Neural progenitor cell (in vitro differentiated cells): ENCODE data around the gene ERC1. TPM values are rescaled to one million over a fixed set of nuclear protein-coding genes. Genes with fewer than 3 reads are reported as not detected.

Experiments used
- DNase-seq: peaks from one replicate; pipeline ENCODE4 v3.0.0-alpha.2; 2016; ENCODE audit warnings: low spot score
- H2AFZ ChIP-seq: fragments of 200-600 bp; sonication (generic); replicated peaks from 2 replicates; pipeline ENCODE4 v1.6.1; 2016; ENCODE audit warnings: antibody characterized with exemption
- H3F3A ChIP-seq: fragments of 200-600 bp; sonication (generic); 2 replicates; pipeline ENCODE4 v1.6.1; 2016; ENCODE audit warnings: antibody characterized with exemption, low read depth
- H3K27ac ChIP-seq: fragments of 200-600 bp; sonication (generic); 2 replicates; pipeline ENCODE4 v1.5.1; 2016; ENCODE audit warnings: mild to moderate bottlenecking
- H3K27me3 ChIP-seq: fragments of 200-600 bp; sonication (generic); 2 replicates; pipeline ENCODE4 v1.6.1; 2016; ENCODE audit warnings: mild to moderate bottlenecking, moderate library complexity
- H3K36me3 ChIP-seq: fragments of 200-600 bp; sonication (generic); 2 replicates; pipeline ENCODE4 v1.5.1; 2016
- H3K4me1 ChIP-seq: fragments of 200-600 bp; sonication (generic); 2 replicates; pipeline ENCODE4 v1.6.1; 2016; ENCODE audit warnings: mixed run types
- H3K4me2 ChIP-seq: fragments of 200-600 bp; sonication (generic); 2 replicates; pipeline ENCODE4 v1.6.1; 2016
- H3K4me3 ChIP-seq: fragments of 200-600 bp; sonication (generic); 2 replicates; pipeline ENCODE4 v1.5.1; 2016
- H3K79me2 ChIP-seq: fragments of 200-600 bp; sonication (generic); 2 replicates; pipeline ENCODE4 v1.6.1; 2016; ENCODE audit warnings: low read depth
- H3K9ac ChIP-seq: fragments of 200-600 bp; sonication (generic); 2 replicates; pipeline ENCODE4 v1.6.1; 2016
- H3K9me3 ChIP-seq: fragments of 200-600 bp; sonication (generic); 2 replicates; pipeline ENCODE4 v1.5.1; 2016; ENCODE audit warnings: low read depth
- H4K20me1 ChIP-seq: fragments of 200-600 bp; sonication (generic); 2 replicates; pipeline ENCODE4 v1.6.1; 2016; ENCODE audit warnings: low read depth
- H3K27ac Mint-ChIP-seq: 3 replicates; pipeline ENCODE4 v1.8.0; 2021; ENCODE audit warnings: mixed read lengths
- H3K27me3 Mint-ChIP-seq: 2 replicates; pipeline ENCODE4 v1.8.0; 2022; ENCODE audit warnings: low read depth, mild to moderate bottlenecking, inconsistent platforms, moderate library complexity, mixed read lengths; ENCODE audit not compliant: insufficient read depth
- H3K36me3 Mint-ChIP-seq: 3 replicates; pipeline ENCODE4 v1.8.0; 2021; ENCODE audit warnings: mixed read lengths
- H3K4me1 Mint-ChIP-seq: 3 replicates; pipeline ENCODE4 v1.8.0; 2021; ENCODE audit warnings: mixed read lengths
- H3K4me3 Mint-ChIP-seq: 3 replicates; pipeline ENCODE4 v1.8.0; 2021; ENCODE audit warnings: mild to moderate bottlenecking, moderate library complexity, mixed read lengths
- H3K9me3 Mint-ChIP-seq: 3 replicates; pipeline ENCODE4 v1.8.0; 2020; ENCODE audit warnings: mixed read lengths
- CTCF ChIP-seq: fragments of 200-600 bp; sonication (generic); IDR thresholded peaks from 2 replicates; pipeline ENCODE4 v1.5.1; 2017; ENCODE audit warnings: antibody characterized with exemption, mild to moderate bottlenecking
- EZH2 ChIP-seq: fragments of 200-600 bp; sonication (generic); IDR thresholded peaks from 2 replicates; pipeline ENCODE4 v1.6.1; 2017; ENCODE audit warnings: antibody characterized with exemption, mild to moderate bottlenecking, moderate library complexity
- EZH2phosphoT487 ChIP-seq: fragments of 200-600 bp; sonication (generic); IDR thresholded peaks from 2 replicates; pipeline ENCODE4 v1.6.1; 2017; ENCODE audit warnings: antibody characterized with exemption
- total RNA-seq: library from RNA; depleted of rRNA; stranded (reverse); fragments of >200 nt; gene quantifications from 2 replicates; pipeline ENCODE4 v1.2.3, GENCODE V29; 2015; ENCODE audit warnings: low replicate concordance

ERC1 gene
- total RNA-seq, 1 donor from 2014 or later = 27.5 TPM

- H3K36me3 ChIP-seq = no peaks in the 10 kb centered on the region
- peaks cover 35% of the 10 kb centered on the region for H3K4me1 ChIP-seq
- no peak overlapping the region for H3K27ac Mint-ChIP-seq
- no peak overlapping the region for H3K4me3 ChIP-seq
- no peaks in the 10 kb centered on the region for H3K79me2 ChIP-seq
- no peaks in the 10 kb centered on the region for H3K9me3 ChIP-seq
- no peak overlapping the region for H3K4me2 ChIP-seq
- H3K4me3 Mint-ChIP-seq = no peak overlapping the region
- peaks cover 28% of the 10 kb centered on the region for H3K36me3 Mint-ChIP-seq
- peaks cover 3% of the 10 kb centered on the region for H3K27me3 Mint-ChIP-seq
- no peak for DNase-seq
- H3K9ac ChIP-seq = no peak overlapping the region
- H3K4me1 Mint-ChIP-seq = peaks cover 38% of the 10 kb centered on the region
- no peak overlapping the region for H2AFZ ChIP-seq
- no peaks in the 10 kb centered on the region for H3K27me3 ChIP-seq
- no peak for TF ChIP-seq CTCF
- TF ChIP-seq EZH2phosphoT487 = no peak
- no peak for TF ChIP-seq EZH2
- peaks cover 3% of the 10 kb centered on the region for H4K20me1 ChIP-seq
- peaks cover 9% of the 10 kb centered on the region for H3K9me3 Mint-ChIP-seq
- H3K27ac ChIP-seq = no peak overlapping the region
- H3F3A ChIP-seq = peaks cover 23% of the 10 kb centered on the region
Measured at GRCh38 chr12:1377681-1378080, 386.7 kb downstream of the ERC1 start.

GRCh38 chr12:1380171-1380851 lies 389.3 kb downstream of the ERC1 start:
- peaks cover 19% of the 10 kb centered on the region for H3K36me3 Mint-ChIP-seq
- H3K27me3 ChIP-seq = no peaks in the 10 kb centered on the region
- peak; percentile 83 for DNase-seq
- H2AFZ ChIP-seq = no peak overlapping the region
- peak overlapping the region; percentile 35 for H3K27ac ChIP-seq
- no peak for TF ChIP-seq CTCF
- peak; percentile 52 for TF ChIP-seq EZH2phosphoT487
- H3F3A ChIP-seq = peaks cover 25% of the 10 kb centered on the region
- peaks cover 32% of the 10 kb centered on the region for H3K4me1 ChIP-seq
- peaks cover 26% of the 10 kb centered on the region for H3K4me1 Mint-ChIP-seq
- no peak overlapping the region for H3K9ac ChIP-seq
- peak overlapping the region; percentile 10 for H3K4me3 ChIP-seq
- H3K4me3 Mint-ChIP-seq = no peak overlapping the region
- peak overlapping the region; percentile 67 for H3K4me2 ChIP-seq
- no peak overlapping the region for H3K27ac Mint-ChIP-seq
- H3K36me3 ChIP-seq = no peaks in the 10 kb centered on the region
- peaks cover 3% of the 10 kb centered on the region for H4K20me1 ChIP-seq
- no peaks in the 10 kb centered on the region for H3K79me2 ChIP-seq
- peaks cover 3% of the 10 kb centered on the region for H3K9me3 Mint-ChIP-seq
- peaks cover 3% of the 10 kb centered on the region for H3K27me3 Mint-ChIP-seq
- no peaks in the 10 kb centered on the region for H3K9me3 ChIP-seq

- Histone ChIP-seq H3K27me3 (no peaks in the 10 kb centered on the region), H3K36me3 (no peaks in the 10 kb centered on the region), H3K4me1 (peaks cover 32% of the 10 kb centered on the region), H3K4me3 (no peak overlapping the region), H3K4me2 (no peak overlapping the region), H3K79me2 (no peaks in the 10 kb centered on the region), H4K20me1 (peaks cover 3% of the 10 kb centered on the region), H3K9ac (no peak overlapping the region), H3K27ac (no peak overlapping the region), H2AFZ (no peak overlapping the region), H3F3A (peaks cover 28% of the 10 kb centered on the region), H3K9me3 (no peaks in the 10 kb centered on the region)
- Mint-ChIP-seq H3K27me3 (peaks cover 3% of the 10 kb centered on the region), H3K4me1 (peaks cover 26% of the 10 kb centered on the region), H3K4me3 (no peak overlapping the region), H3K9me3 (peaks cover 6% of the 10 kb centered on the region), H3K27ac (no peak overlapping the region), H3K36me3 (peaks cover 14% of the 10 kb centered on the region)
- TF ChIP-seq EZH2 (no peak), EZH2phosphoT487 (no peak), CTCF (no peak)
- DNase-seq = no peak
Measured at GRCh38 chr12:1382151-1382550, 391.1 kb downstream of the ERC1 start.
